CD4-positive, alpha-beta T cell (primary cell): ENCODE measurements around the gene METTL9. TPM values are rescaled to one million over a fixed set of nuclear protein-coding genes. Genes with fewer than 3 reads are reported as not detected.
"Not testable (repeated sequence)": the region's sequence is repeated elsewhere in the genome, so short reads cannot be mapped to it uniquely, and the experiment has no call there.

Experiments
- ATAC-seq: fragments of 200-7000 bp; cut with Tn5 transposase; one replicate; pipeline ENCODE4 v1.10.0; 2022; ENCODE audit warnings: mild to moderate bottlenecking; ENCODE audit not compliant: poor library complexity
- CTCF ChIA-PET: fragments of 350-600 bp; sonication (Branson Sonifier 250); formaldehyde crosslinking; loops from one replicate; lab custom pipeline; 2021; ENCODE audit warnings: antibody characterized with exemption, inconsistent platforms; lab: Charles Lee
- POLR2A ChIA-PET: fragments of 350-600 bp; sonication (Branson Sonifier 250); formaldehyde crosslinking; loops from one replicate; lab custom pipeline; 2021; ENCODE audit warnings: antibody characterized with exemption, inconsistent platforms; lab: Charles Lee
- DNase-seq, 14 experiments: peaks; one replicate each; pipeline ENCODE4 v3.0.0-alpha.2; 2013 to 2020; ENCODE audit warnings: mixed read lengths in 2 of 14
- H3K27ac ChIP-seq, 2 donors: one replicate each; pipeline versions ENCODE4 v1.5.1 to v1.7.0; 2013; ENCODE audit warnings: low read length in 2 of 2, low read depth in 1 of 2, mild to moderate bottlenecking in 1 of 2
- H3K27me3 ChIP-seq, 2 experiments: 1 replicate in 1 of 2; 2 replicates in 1 of 2; pipeline versions ENCODE4 v1.6.1 to v1.7.0; 2013; ENCODE audit warnings: low read length in 2 of 2, control low read depth in 1 of 2, mild to moderate bottlenecking in 1 of 2, moderate library complexity in 1 of 2; ENCODE audit not compliant: insufficient read depth in 2 of 2, control insufficient read depth in 1 of 2
- H3K36me3 ChIP-seq: one replicate; pipeline ENCODE4 v1.6.1; 2013; ENCODE audit warnings: low read length, control low read depth; ENCODE audit not compliant: insufficient read depth
- H3K4me1 ChIP-seq: one replicate; pipeline ENCODE4 v1.6.1; 2013; ENCODE audit warnings: low read length, control low read depth; ENCODE audit not compliant: insufficient read depth
- H3K4me3 ChIP-seq: one replicate; pipeline ENCODE4 v1.5.1; 2013; ENCODE audit warnings: mild to moderate bottlenecking, low read length, moderate library complexity
- H3K9me3 ChIP-seq, 2 experiments: 1 replicate in 1 of 2; 2 replicates in 1 of 2; pipeline versions ENCODE4 v1.6.1 to v1.7.0; 2013; ENCODE audit warnings: low read length in 2 of 2, mild to moderate bottlenecking in 2 of 2, control low read depth in 1 of 2, moderate library complexity in 1 of 2; ENCODE audit not compliant: control insufficient read depth in 1 of 2, insufficient read depth in 1 of 2
- H3K27ac Mint-ChIP-seq: one replicate; pipeline ENCODE4 v1.8.0; 2020; ENCODE audit warnings: mixed read lengths
- H3K27me3 Mint-ChIP-seq: one replicate; pipeline ENCODE4 v1.8.0; 2021; ENCODE audit warnings: mixed read lengths
- H3K36me3 Mint-ChIP-seq: one replicate; pipeline ENCODE4 v1.8.0; 2021; ENCODE audit warnings: low read depth, mixed read lengths
- H3K4me1 Mint-ChIP-seq: one replicate; pipeline ENCODE4 v1.8.0; 2021; ENCODE audit warnings: low read depth, mixed read lengths
- H3K4me3 Mint-ChIP-seq: one replicate; pipeline ENCODE4 v1.8.0; 2020; ENCODE audit warnings: mild to moderate bottlenecking, mixed read lengths
- H3K9me3 Mint-ChIP-seq: one replicate; pipeline ENCODE4 v1.8.0; 2020; ENCODE audit warnings: mixed read lengths
- CTCF ChIP-seq: fragments of 200-600 bp; IDR thresholded peaks from one replicate; pipeline ENCODE4 v1.8.0; 2022; ENCODE audit warnings: antibody characterized with exemption, mild to moderate bottlenecking
- intact Hi-C, 2 experiments: fragments of 100-400 bp; cut with DNase I in 1 of 2; cut with micrococcal nuclease in 1 of 2; formaldehyde crosslinking; loops; one replicate each; pipeline versions ENCODE4 v1.15.1 to v1.9.0; 2023 to 2025; cut with DNase I, micrococcal nuclease
- total RNA-seq, 174 experiments: library from RNA in 2 of 174; stranded (reverse) in 2 of 174; gene quantifications; one replicate each; pipeline ENCODE4 v1.2.3 and lab custom pipeline; 2021 to 2026

Gene METTL9
- total RNA-seq, 2 experiments from 2014 or later: 78.4 to 86.7 TPM

- intact Hi-C loops: loop anchor here (1.0 to 2.0 kb wide), 4 partner anchors 30 to 123 kb away; no protein-coding TSS in a partner anchor
- H3K9me3 ChIP-seq: no peaks in the 10 kb centered on the region
- H3K27ac ChIP-seq: no peak overlapping the region
- Mint-ChIP-seq H3K27ac (no peak overlapping the region), H3K27me3 (no peaks in the 10 kb centered on the region), H3K9me3 (no peaks in the 10 kb centered on the region), H3K4me1 (peaks cover 5% of the 10 kb centered on the region), H3K4me3 (no peak overlapping the region), H3K36me3 (no peaks in the 10 kb centered on the region)
- DNase-seq: no peak
- no peaks in the 10 kb centered on the region for H3K36me3 ChIP-seq
- no peaks in the 10 kb centered on the region for H3K27me3 ChIP-seq
- no peak for TF ChIP-seq CTCF
- peaks cover 6% of the 10 kb centered on the region for H3K4me1 ChIP-seq
- ATAC-seq: no peak
- ChIA-PET CTCF (interaction anchor here (0.6 to 2.9 kb wide), 12 partner anchors 13 to 125 kb away, joined by 3 to 22 read pairs (median 4); no protein-coding TSS in a partner anchor), POLR2A (interaction anchor here (0.6 to 0.7 kb wide), 3 partner anchors 13 to 396 kb away, joined by 3 to 4 read pairs (median 4); no protein-coding TSS in a partner anchor)
- no peak overlapping the region for H3K4me3 ChIP-seq
Measured at GRCh38 chr16:21584817-21585216, 14.6 kb upstream of the METTL9 start.

DNA sequence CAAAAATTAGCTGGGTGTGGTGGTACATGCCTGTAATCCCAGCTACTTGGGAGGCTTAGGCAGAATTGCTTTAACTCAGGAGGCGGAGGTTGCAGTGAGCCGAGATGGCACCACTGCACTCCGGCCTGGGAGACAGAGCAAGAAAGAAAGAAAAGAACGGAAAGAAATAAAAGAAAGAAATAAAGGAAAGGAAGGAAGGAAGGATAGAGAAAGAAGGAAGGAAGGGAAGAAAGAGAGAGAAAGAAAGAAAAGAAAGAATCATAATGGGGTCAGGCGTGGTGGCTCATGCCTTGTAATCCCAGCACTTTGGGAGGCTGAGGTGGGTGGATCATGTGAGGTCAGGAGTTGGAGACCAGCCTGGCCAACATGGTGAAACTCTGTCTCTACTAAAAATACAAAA, 10.8 kb upstream of the METTL9 start:
- CTCF ChIA-PET: interaction anchor here (0.6 to 2.3 kb wide), 4 partner anchors 9 to 479 kb away, joined by 3 to 9 read pairs (median 6); no protein-coding TSS in a partner anchor
- H3K4me1 ChIP-seq: not testable (repeated sequence)

GRCh38 chr16:21589551-21589950, 9.8 kb upstream of the METTL9 start:
- Histone ChIP-seq H3K4me3 (no peak overlapping the region), H3K27me3 (no peaks in the 10 kb centered on the region), H3K4me1 (no peaks in the 10 kb centered on the region), H3K36me3 (no peaks in the 10 kb centered on the region), H3K9me3 (no peaks in the 10 kb centered on the region), H3K27ac (no peak overlapping the region)
- H3K27me3 Mint-ChIP-seq: no peaks in the 10 kb centered on the region
- intact Hi-C loops: no loop called here
- H3K4me1 Mint-ChIP-seq: no peaks in the 10 kb centered on the region
- H3K4me3 Mint-ChIP-seq: no peak overlapping the region
- H3K36me3 Mint-ChIP-seq: no peaks in the 10 kb centered on the region
- no peak overlapping the region for H3K27ac Mint-ChIP-seq
- TF ChIP-seq CTCF: no peak
- ATAC-seq (no peak), DNase-seq (no peak)
- ChIA-PET POLR2A (interaction anchor here (0.7 kb wide), 1 partner anchor 43 kb away, joined by 3 read pairs; no protein-coding TSS in a partner anchor), CTCF (interaction anchor here (1.2 to 2.3 kb wide), 3 partner anchors 17 to 68 kb away, joined by 3 to 8 read pairs (median 8); no protein-coding TSS in a partner anchor)
- no peaks in the 10 kb centered on the region for H3K9me3 Mint-ChIP-seq

More for the DNA sequence above, 10.8 kb upstream of the METTL9 start:
- intact Hi-C loops, H3K36me3 Mint-ChIP-seq, H3K27ac ChIP-seq, H3K27me3 ChIP-seq, H3K36me3 ChIP-seq, H3K9me3 Mint-ChIP-seq, H3K27me3 Mint-ChIP-seq, DNase-seq, H3K27ac Mint-ChIP-seq, H3K4me1 Mint-ChIP-seq, H3K4me3 ChIP-seq, ATAC-seq, H3K4me3 Mint-ChIP-seq, H3K9me3 ChIP-seq: not testable (repeated sequence)
- POLR2A ChIA-PET: interaction anchor here (1.1 kb wide), 1 partner anchor 10 kb away, joined by 4 read pairs; no protein-coding TSS in a partner anchor
